HG02759 (cell line): ENCODE results near the gene CMTR2.

Source experiments
- ATAC-seq: cut with Tn5 transposase; IDR thresholded peaks from one replicate; pipeline ENCODE4 v1.9.1; 2021; ENCODE audit warnings: mild to moderate bottlenecking, moderate library complexity; ENCODE audit not compliant: unreplicated experiment

Gene CMTR2

DNA sequence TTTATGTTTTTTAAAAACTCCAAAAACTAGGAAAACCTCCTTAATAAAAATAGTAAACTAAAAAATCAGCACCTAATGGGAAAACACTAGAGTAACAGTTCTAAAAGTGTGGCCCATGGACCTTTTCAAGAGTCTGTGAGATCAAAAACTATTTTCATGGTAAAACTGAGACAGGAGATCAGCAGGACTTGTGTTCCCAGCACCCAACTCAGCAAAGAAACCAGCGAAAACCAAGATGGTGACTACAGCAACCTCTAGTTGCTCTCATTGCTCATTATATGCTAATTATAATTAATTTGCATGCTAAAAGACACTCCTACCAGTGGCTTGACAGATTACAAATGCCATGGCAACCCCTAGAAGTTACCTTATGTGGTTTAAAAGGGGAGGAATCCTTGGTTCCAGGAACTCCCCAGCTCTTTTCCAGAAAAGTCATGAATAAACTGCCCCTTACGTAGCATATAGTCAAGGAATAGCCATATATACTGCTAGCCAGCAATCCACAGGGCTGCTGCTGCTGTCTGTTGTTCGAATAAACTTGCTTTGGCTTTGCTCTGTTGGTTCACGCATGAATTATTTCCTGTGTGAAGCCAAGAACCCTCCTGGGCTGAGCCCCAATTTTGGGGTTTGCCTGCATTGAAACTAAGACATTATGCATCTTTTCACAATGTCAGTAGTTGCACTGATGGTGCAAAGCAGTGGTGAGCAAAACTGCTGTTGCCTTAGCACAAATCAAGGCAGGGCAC is 12.4 kb downstream of the CMTR2 start:
- no peak for ATAC-seq

DNA sequence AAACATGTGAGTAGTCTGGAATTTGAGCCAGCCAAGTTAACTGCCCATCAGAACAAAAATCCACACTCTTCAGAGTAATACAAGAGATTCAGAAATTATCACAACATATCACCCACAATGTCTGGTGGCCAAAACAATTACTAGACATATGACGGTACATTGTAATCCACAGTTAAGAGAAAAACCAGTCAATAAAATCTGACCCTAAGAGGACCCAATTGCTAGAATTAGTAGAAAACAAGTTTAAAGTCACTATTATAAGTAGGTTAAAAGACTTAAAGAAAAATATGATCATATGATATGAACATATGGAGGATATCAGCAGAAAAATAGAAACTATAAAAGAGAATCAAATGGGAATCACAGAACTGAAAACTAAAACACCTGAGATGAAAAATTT is 15.8 kb downstream of the CMTR2 start:
- ATAC-seq, result no peak

DNA sequence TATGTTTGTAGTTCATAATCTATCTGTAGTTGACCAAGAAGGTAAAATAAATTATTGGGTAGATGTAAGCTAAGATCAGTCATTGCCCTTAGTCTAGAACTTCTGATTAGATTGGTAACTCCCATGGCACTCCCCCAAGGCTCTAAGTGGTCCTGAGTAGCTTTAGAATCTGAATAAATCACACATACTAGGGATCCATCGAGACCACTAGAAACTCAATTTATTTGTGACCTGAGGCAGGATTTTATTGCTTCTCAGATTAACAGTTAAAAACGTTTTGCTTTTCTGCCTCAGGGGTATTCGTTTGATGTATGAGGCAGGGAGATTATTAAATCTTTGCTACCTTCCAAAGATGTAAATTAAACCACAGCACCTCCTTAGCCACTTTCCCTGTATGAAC is 24.9 kb downstream of the CMTR2 start:
- no peak for ATAC-seq

DNA sequence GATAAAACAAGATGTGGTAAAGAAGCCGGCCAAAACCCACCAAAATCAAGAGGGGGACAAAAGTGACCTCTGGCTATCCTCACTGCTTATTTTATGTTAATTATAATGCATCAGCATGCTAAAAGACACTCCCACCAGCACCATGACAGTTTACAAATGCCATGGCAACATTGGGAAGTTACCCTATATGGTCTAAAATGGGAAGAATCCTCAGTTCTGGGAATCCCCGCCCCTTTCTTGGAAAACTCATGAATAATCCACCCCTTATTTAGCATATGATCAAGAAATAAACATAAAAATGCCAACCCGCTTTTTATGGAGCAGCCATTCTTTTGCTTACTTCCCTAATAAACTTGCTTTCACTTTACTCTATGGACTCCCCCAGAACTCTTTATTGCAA is 25.6 kb downstream of the CMTR2 start:
- ATAC-seq, result no peak

DNA sequence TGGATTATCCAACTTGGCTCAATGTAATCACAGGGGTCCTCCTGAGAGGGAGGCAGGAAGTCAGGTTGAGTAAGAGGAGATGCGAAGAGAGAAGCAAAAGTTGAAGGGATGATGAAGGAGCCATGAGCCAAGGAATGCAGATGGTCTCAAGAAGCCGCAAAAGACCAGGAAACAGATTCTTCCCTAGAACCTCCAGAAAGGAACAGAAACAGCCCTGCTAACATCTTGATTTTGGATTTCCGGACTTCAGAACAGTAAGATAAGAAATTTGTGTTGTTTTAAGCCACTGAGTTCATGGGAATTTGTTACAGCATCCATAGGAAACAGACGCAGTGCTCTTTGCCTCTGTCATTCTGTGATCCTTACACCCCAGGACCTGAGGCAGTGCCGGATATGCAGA is 26.8 kb downstream of the CMTR2 start:
- no peak for ATAC-seq

DNA sequence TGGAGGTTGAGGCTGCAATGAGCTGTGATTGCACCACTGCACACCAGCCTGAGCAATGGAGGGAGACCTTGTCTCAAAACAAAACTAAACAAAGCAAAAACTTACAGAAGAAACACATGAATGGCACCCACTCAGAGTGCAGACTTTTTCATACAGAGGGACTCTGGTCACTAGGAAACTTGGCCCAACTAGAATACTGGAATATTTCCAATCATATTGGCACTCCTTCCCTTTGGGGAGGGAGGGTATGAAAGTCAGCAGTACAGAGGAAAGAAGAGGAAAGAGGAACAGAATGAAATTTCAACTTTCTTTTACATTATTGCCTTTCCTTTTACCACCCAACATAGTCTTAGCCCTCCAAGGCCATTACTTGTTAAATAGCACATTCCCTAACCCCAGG is 28.2 kb downstream of the CMTR2 start:
- no peak for ATAC-seq

DNA sequence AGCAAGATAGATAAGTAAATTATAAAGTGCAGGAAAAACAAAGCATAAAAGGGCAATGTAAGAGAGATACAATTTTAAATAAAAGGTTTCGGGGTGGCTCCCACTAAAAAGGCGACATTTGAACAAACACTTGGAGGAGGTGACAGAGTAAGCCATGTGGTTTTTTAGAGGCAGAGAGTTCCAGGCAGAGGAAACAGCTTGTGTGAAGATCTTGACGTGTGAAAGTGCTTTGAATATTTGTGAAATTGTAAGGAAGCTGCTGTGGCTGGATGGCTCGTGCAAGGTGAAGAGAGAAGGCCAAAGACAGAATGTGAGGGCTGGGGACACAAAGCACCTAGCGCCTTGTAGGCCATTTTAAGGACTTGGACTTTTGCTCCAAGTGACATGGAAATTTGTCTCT is 30.1 kb downstream of the CMTR2 start:
- ATAC-seq, result no peak

DNA sequence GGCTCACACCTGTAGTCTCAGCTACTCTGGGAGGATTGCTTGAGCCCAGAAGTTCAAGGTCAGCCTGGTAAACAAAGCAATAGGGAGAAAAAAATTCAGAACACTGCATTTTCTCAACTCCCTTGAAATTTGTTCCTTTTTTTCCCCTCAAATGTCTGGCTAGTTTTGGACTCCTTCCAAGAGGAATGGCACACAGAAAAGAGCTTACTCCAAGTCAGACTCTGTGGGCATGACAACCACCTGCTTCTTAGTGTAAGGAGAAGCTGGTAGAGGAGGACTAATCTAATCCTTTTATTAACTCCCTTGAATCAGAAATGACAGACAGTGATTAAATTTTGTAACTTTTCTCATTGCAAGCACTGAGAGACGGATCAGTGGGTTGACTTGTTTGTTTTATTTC is 30.8 kb downstream of the CMTR2 start:
- ATAC-seq, result no peak

DNA sequence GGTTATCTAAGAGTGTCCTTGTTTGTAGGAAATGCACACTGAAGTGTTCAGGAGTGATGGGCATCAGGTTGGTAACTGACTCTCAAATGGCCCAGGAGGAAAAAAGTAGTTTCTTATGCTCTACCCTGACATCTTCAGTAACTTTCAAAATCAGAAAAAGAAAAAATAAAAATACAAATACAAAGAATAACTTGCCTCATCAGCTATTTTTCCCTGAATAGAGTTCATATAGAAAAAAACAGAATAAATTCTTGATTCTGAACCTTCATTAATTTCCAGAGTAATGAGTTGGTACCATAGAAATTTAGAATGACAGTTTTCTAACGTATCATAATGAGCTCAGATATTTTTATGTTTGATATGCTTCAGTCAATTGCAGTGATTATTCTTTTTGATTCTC is 31.4 kb downstream of the CMTR2 start:
- no peak for ATAC-seq

DNA sequence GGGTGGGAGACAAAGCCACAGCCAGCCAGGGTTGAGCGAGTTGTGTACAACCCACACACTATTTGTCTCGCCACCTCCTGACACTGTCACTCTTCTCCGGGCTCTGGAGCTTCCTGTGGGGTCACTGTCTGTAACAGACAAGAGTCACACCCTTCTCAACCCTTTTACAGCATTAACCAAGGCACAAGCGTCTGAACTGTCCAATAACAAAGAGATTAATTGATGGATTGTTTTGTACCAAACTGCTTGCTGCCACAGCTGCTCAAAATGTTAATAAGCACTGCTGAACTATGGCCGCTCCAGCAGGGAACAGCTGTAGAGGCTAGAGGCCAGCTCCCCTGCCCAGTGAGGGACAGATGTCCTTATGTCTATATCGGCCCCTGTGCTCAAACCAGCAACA is 33.5 kb downstream of the CMTR2 start:
- no peak for ATAC-seq

DNA sequence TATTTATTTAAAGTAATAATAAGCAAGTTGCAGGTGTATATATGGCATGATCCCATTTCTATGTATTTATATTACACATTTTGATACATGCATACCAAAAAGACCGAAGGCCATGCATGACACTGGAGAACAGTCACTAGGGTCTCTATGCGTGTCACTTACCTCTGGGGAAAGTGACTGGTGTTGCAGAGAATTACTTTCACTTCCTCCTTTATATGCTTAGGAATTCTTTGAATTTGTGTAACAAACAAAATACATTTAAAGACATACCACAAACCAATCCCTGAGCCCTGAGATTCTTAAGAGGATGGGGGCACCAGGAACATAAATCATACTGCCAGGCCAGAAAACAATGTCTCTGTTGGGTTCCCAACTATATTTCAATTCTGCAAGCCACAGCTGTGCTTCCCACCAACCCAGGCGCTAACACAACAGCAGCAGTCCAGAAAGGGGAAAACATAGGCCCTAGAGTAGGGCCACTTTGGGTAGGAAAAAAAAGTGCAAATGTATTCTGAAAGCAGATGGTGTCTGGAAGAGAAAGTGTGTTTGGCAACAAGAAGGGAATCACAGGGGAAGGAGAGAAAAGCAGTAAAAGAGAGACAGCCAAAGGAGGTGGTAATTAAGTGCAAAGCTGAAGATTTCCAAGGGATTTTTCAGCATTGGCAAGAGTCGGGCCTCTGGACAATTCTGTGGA is 34.2 kb downstream of the CMTR2 start:
- ATAC-seq, result no peak

DNA sequence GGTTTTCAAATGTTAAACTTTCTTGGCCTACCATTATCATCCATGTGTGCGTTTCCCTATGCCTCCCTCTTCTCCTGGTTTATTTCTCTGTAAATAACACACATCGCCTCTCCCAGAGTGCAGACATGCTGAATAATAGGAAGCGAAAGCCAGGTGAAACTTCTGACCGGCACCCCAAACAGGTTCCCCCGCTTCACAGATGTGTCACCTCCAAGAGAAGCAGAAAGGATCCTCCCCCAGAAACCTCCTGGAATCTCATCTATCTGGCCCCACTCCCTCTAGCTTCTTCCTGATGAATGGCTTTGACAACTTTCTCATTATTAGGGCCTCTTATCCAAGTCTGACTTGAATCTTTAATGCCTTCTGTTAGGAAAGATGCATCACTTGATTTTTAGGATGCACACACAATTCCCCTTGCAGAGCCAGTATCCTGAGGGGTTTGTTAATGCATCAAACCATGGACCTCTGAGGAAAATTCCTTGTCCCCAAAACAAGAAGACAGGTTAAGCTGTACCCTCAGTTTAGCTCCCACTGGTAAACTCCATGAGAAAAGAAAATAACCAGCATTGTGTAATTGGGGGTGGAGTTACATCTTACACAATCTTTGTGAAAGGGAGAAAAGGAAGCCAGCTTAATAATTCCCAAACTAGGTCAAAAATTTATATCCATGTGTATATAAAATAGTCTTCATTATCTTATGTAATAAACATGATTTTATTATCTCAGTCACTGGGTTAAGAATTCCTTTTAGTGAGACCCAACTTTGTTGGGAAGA is 38.6 kb downstream of the CMTR2 start:
- ATAC-seq, result no peak

DNA sequence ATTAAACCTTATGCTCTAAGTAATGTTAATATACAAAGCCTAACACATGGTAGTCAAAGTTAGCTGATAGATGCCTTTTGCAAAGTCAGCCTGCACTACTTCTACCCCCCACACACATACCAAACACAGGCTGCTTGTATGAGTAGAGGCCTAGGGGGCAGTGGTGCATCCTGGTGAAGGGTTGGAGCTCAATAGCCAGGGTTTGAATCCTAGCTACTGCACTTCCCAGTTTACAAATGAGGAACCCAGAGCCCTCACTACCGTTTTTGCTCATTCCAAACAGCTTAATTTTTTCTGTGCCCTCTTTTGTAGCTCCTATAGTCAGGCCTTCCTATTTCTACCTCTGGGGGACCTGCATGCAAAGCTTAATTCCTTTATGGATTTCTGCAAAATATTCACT is 39.8 kb downstream of the CMTR2 start:
- no peak for ATAC-seq

DNA sequence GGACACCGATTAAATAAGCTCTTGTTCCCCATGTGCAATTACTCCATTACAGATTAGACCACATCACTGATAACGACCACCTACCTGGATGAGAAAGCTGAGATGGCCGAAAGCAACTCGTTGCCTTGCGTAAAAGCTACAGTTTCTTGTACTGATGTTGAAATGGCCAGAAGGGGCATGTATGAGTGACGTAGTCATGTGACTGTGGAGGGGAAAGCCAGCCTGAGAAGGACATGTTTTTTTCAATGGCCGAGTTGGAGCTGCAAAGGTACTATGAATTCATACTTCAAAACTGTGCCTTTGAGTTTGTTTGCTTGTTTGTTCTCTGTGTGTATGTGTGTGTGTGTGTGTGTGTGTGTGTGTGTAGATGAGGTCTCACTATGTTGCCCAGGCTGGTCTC is 41.7 kb downstream of the CMTR2 start:
- no peak for ATAC-seq

DNA sequence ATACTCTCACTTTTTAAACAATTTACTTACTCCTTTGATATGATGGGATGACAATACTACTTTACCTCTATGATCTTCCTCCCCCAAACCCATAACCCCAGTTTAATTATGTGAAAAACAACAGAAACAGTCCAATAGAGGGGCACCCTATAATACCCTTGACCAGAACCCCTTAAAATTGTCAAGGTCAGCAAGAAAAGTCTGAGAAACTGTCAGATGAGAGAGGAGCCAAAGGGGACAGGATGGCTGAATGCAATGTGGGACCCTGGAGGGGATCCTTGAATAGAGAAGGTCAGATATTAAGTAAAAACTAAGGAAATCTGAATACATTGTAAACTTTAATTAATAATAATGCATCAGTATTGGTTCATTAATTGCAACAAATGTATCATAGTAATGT is 42.9 kb downstream of the CMTR2 start:
- ATAC-seq, result no peak

DNA sequence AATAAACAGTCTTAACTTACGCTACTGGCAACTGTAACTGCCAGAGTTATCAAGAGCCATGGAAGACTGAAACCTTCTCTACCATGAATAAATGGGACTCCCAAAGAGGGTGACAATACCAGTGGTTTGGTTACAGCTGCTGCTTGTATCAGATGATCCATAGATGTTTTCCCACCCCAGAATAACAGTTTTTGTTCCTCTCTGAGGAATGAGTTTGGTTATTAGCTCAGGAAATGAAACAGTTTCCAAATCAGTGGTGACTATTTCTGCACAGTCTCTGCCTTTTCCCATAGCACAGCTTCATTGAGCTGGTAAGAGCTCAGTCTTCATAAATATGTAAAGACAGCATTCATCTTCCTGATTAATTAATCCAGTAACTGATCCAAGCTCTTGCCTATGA is 44.7 kb downstream of the CMTR2 start:
- no peak for ATAC-seq

DNA sequence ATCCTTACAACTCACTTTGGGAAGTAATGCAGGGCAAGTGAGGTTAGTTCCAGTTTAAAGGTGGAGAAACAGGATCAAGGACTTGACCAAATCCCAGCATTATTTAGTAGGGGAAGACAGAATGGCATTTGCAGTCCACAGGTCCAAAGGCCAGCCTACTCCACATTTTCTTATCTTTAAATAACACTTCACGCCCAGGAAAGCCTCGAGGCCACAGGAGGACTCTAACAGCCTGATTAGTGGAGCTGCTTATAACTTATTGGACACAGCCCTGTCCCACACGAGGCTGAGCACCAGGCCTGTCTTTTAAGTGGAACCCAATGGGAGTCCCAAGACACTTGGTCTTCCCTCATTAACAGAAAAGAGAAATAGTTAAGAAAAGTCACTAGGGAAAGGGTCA is 46.6 kb downstream of the CMTR2 start:
- no peak for ATAC-seq

DNA sequence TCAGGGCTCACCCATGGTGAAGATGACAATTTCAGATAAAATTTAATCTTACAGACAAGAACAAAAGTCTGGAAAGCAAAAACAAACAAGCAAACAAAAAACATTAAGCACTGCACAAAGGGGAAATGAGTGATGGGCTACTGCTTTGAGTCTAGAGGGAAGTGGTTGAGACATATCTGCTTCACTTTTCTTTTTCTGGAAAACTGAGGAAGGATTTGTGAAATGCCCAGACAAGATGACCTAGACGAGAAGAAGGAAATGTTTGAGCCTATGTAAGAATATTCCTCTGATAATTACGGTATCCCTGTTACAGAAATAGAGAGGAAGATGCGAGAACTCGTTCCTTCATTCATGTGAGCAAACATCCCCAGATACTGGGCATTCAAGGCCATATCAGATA is 47.2 kb downstream of the CMTR2 start:
- ATAC-seq, result no peak
